Measurements from ENCODE around the gene HOPX.
"Not testable (repeated sequence)": the region's sequence is repeated elsewhere in the genome, so short reads cannot be mapped to it uniquely, and the experiment has no call there.

Gene HOPX

DNA sequence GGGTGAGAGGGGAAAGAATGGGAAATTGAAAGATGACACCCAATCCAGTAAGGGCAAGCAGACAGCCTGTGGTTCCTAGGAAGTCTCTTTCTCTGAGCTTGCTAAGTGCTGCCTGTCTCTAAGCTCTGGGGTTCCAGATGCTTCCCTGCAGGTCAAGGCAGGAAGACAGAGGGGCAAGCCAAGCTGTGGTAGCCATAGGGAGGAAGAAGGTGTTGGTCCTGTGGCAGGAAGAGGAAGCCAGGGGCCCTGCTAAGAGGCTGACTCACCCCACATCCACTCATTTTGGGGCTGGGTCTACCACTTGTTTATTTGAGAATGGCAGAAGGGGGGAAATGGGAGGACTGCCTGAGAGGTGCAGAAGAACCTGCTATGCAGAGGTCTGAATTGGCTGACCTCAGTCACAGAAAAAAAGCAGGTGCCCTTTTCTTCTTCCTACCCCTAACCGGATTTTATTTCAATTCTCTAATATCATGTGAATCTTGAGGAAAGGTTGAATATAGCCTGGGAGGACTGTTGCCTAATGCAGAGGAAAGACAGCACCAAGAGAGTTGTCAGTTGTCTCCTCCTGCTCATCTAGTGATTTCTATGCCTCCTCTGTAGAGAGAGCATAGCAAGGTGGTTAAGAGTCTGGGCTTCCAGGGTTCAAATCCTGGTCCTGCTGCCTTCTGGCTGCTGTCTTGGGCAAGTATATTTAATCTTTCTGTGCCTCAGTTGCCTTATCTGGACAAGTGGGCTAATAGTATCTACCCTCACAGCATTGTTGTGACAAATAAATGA is 27.4 kb downstream of the HOPX start:
- no peak for DNase-seq

DNA sequence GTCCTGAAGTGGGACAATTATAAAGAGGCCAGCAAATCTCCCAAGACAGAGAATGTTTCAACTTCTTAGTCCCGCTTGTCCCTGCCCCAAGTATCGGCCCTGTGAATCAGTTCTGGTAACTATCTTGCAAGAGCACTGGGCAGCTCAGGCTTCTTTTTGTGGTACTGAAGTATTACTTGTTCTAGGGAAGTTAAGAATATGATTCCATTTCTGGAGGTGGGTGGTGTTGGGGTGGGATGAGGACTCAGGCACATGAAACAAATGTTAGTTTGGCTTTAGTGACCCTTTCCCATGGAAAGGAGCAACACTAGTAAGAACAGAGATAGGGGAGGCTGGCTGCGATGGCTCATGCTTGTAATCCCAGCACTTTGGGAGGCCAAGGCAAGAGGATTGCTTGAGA is 28.9 kb downstream of the HOPX start:
- no peak for DNase-seq

DNA sequence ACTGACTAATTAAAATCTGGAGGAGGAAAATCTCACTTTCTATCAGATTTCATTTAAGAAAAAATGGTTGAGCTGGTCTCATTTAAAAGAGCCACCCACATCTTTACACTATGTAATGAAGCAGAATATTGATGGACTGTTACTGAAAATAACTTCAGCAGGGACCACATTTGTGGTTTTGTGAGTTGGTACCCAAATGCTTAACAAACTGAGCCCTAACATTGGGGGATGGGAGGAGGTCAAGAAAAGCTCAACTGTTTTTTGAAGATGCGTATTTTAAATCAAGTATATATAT is 30.1 kb downstream of the HOPX start:
- no peak for DNase-seq

DNA sequence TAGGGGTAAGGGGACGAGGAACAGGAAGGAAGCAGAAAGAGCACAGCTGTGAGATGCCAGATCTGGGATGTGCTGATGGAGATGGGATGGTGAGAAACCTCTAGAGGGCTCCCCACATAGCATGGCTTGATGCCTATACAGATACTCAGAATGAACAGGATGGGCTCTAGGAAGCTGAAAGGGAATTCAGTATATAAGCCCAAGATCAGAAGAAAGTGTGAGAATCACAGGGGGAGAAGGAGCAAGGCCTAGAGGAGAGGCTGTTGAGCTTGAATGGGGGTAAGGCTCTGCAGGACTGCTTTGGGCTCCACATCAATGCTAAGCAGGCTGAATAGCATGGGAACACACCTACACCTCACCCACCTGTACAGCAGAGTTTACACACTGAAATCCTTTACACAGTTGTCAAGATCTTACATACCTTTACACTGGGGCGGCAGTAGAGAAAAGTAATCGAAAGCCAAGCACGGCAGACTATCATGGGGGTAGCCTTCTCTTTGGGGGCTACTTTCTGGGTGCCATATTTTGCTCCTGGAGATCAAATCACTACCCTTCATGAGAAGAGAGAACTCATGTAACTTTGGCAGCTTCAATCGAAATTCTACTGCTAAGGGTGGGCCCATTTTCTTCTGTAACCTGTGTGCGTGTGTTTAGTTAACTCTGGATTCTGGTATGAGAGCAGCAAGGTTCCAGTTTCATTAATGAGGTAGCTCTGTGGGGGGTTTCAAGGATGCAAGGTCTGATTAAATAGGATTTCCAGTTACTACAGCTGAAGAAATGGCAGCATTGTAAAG is 30.6 kb downstream of the HOPX start:
- DNase-seq: no peak

DNA sequence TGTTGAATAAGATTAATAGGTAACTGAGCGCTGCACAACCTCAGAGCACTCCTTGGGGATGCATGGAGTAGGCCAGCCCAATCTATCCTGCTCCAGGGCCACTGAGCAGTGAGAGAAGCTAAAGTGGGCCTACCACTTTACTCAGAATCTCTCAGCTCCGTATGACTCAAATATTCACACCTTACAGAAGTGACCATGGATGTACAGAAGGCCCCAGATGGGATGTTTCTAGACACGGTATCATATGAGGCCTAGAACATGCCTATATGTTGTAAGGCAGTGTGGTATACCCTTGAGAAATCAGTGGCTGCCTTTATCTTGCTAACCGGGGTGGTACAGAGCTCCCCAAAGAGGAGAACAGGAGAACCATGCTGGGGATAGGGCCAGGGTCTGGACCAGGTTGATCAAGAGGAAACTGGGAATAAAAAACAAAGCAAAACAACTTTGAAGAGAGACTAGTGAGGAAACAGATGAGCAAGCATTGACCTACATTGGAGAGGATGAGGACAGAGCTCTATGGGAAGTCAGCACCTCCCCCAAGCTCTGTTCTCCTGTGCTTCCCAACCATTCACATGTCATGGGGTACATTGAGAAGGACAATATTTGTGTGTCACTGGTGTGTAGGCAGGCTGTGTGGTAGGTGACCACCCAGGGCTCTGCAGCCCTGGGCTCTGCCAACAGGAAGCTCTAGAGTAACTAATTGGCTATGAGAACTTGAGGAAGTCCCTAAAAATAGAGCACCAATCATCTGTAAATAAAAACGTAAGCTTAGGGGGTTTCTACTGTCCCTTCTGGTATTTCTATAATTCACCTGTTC is 31.4 kb downstream of the HOPX start:
- no peak for DNase-seq

DNA sequence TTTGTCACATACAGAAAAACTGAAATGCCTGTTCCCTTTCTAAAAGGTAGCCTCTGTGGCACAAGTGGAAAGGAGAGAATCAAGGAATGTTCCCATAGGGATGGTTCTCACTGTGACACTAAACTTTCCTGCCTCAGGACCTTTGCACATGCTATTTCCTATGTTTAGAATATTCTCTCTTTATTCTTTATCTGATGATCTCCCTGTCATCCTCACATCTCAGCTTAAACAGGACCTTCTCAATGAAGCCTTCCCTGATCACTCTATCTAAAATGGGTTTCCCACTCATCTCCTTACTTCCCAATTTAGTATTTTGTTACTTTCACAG is 32.3 kb downstream of the HOPX start:
- no peak for DNase-seq

DNA sequence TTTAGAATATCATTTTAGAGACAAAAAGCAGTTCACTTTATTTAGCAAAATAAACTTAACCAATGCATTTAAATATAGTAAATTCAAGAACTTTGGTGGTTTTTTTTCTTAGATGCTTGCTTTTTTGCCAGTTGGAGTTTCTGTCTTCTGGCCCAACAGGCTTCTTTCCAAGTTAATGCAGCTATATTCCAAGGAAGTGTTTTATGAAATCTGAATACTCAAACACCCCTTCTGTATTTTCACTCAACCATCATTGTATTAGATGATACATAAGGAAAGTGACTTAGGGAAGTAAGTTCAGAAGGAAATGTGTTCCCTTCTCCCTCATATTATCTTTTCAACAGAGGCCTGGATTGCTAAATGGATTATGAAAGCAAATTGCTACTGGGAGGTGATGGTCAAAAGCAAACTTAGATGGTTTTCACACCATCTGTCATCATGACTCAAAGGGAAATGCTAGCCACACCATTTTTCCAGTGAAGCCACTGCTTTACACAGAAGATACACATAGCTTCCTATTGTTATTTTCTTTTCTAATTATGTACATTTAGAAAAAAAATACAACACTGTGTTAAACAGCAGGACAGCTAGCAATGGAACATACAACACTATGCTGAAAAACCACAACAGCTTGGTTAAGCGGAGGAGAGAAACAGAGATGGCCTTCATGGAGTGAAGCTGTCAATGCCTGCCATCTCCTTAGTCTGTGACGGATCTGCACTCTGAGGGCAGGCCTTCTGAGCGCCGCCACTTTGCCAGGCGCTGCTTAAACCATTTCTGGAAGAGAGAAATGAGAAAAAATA is 32.9 kb downstream of the HOPX start:
- no peak for DNase-seq

DNA sequence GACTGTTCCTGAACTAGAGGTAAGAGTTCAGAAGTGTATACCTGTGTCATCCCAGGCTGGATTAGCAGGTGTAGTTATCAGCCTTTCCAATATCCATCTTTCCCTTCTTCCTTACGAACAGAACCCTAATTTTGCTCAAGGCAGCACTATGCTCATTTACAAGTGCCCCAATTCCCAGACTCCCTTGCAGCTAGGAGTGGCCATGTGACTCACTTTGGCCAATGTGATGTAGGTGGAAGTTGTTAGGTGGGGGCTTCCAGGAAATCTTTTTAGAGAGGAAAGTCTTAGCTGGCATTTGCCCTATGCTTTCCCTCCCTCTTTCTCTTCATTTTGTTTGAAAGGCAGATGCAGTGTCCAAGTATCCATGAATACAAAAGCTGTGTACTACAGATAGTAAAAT is 34.8 kb downstream of the HOPX start:
- DNase-seq: no peak

DNA sequence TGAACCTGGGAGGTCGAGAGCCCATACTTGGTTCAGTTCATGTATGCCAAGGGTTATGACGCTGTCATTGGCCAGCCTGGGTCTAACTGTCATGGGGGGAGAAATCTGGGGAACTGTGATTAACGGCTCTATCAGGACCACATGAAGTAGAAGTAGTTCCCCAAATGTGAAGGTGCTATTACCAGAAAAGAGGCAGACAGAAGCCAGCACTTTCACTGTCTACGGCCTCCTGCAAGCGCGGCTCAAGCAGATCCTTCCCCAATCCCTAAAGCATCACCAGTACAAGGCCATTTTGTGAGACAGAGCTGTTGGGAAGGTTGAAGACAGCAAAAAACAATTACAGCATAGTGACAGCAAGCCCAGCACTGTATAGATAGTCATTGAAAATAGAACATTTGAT is 37.5 kb downstream of the HOPX start:
- no peak for DNase-seq

DNA sequence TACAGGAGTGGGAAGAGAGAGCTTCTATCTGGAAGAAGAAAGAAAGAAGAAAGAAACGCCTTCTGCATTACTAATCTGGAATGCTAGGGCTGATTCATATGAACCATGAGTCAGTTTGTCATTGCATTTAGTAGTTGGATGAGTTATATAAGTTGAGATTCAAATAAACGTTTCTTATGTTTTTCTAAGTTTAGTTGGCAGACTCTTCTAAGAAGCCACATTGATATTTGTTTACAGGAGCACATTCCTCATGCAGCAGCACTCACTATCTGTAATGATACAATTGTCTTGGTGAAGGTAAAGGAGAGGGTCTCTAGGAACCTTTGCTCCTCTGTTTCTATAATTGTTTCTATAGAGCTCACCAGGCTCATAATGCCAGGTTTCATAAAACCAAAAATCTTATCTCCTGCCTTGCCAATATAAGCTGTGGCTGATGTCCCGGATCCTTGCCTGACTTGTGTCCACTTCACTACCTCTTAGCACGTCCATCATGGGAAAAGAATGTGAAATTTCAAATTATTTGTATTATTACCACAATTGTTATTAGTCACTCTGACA is 39.5 kb downstream of the HOPX start:
- no peak for DNase-seq

DNA sequence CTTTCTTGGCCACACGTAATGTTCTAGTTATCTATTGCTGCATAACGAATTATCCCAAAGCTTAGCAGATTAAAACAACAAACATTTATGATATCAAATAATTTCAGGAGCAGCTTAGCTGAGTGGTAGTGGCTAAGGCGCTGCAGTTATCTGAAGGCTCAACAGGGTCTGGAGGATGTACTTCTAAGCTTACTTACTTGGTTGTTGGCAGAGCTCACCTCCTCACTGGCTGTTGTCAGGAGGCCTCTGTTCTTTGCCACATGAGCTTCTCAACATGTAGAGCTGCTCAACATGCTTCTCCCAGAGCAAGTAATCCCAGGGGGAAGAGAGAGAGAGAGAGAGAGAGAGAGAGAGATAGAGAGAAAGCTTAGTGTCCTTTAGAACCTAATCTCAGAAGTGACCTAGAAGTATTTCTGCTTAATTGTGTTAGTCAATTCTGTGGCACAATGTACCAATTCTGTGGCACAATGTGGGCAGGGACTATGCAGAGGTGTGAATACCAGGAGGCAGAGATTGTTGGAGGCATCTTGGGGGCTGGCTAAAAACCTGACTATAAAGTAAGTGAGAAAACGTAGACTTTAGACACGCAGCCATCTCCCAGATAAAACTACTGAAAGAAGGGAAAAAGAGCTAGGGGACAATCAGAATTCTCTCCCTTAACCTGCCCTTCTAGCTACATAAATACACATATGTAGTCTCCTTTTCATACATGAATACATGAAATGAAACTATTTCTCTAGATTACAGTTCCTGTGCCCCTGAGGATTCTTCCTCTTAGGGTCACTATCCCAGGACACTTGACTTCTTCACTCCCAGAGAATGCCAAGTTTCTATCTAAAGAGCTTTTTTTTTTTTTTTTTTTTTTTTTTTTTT is 40.2 kb downstream of the HOPX start:
- DNase-seq: no peak

DNA sequence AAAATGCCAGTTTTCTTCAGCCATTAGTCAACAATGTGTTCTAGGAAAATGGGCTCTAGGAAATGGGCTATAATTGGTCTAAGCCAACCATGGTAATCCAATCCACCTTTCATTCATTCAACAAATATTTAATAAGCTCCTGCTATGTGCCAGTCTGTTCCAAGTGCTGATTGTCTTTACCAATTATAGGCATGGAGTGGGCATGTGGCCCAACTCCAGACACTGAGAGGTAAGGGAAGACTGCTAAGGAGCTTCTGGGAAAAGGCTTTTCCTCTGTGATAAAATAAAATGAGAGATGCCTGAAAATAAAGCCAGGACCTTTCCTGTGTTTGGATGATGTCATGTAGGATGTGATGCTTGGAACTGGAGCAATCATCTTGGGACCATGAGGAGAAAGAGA is 43.3 kb downstream of the HOPX start:
- no peak for DNase-seq

DNA sequence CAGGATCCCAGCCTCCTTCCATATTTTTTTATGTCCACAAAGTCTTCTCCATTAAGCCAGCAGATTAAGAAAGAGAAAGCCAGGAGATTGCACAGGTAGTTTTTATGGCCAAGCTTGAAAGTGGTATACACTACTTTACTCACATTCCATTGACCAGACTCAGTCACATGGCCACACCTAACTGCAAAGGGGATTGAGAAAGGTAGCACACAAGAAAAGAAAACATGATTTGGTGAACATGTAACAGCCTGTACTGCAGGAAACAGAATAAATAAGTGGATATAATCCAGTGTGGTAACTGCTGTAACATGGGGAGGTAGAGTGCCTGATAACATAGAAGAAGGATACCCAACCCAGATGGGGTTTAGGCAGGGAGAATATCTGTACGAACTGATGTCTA is 43.9 kb downstream of the HOPX start:
- no peak for DNase-seq

DNA sequence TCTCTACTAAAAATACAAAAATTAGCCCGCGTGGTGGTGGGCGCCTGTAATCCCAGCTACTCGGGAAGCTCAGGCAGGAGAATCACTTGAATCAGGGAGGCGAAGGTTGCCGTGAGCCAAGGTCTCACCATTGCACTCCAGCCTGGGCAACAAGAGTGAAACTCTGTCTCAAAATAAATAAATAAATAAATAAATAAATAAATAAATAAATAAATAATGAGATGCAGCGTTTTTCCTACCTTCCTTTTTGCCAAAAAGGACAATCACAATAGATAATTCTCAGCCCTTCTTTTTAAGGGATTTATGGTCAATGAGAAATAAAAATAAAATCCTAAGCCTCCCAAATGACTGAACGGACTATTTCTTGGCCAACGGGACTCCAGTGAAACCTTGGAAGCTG is 46.1 kb downstream of the HOPX start:
- not testable (repeated sequence) for DNase-seq

DNA sequence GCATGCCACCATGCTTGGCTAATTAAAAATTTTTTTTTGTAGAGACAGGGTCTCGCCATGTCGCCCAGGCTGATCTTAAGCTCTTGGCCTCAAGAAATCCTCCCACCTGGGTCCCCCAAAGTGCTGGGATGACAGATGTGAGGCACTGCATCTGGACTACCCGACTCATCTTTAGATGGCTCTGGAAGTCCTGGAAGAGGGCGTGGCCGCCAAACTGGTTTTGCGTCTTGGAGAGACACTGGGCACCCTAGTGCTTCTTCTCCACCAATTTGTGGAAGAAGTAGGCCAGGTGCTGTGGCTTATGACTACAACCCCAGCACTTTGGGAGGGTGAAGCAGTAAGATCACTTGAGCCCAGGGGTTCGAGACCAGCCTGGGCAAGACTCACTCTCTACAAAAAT is 47.6 kb downstream of the HOPX start:
- DNase-seq: no peak

DNA sequence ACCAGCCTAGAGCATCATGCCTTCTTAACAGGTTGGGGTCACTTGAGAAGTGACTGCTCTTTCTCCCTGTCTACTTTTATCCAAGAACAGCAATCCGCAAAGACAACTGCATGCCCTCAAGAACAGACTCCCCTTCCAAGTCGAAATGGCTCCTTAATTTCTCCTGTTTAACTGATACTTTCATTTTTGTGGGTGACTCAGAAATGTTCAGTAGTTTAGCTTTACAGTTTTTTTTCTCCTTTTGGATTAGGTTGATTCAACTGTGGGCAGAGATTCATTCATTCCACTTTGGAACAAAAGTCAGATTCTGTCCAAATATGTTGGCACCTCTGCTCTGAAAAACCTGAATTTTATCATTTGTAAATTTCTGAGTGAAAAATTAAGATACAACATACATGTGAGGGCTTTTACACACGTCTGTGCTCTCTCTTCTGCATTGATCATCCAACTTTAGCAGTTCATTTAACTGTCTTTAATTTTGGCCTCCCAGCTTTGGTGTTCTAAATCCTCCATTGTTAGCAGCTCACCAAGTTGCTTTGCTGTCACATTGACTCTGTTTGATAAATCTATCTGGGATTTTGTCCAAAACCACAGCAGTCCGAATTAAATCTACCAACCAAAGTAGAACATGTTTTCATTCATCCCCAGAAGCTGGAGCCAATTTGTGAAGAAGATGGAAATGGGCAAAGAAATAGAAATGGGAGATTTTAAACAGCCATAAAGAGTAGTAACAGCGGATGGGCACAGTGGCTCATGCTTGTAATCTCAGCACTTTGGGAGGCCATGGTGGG is 50.0 kb downstream of the HOPX start:
- DNase-seq: no peak

DNA sequence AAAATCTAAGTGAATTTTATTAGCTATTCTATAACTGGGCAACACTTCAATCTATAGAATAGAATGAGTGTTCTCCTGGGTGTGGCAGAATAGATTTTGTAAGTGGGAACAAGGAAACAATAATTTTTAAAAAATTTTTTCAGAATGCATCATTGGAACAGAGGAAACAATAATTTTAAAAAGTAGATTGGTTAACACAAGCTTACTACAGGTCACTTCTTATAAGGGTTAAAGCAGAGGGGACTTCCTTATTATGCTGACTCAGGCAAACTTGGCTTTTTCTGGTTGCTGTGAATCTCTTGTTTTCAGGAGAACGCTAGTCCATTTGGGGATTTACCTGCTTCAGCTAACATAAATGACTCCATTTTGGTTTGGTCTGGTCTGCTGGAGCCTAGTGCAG is 52.5 kb downstream of the HOPX start:
- no peak for DNase-seq

DNA sequence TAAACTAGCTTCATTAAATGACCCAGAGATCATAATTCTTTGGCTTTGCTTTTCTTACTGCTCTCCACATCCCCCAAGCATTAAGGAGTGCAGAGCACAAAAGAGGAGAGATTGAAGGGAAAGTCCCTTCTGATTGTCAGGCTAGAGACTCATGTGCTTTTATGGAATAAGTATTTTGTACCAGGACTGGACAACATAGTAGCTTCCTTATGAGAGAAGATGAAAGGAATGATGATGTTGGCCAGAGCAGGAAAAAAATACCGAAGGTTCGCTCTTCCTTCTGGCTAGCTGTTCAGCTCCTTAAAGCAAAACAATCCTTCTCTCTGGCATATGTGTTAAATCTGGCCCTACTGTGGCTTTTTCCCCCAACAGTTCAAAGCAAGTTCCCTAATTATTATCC is 53.1 kb downstream of the HOPX start:
- no peak for DNase-seq

DNA sequence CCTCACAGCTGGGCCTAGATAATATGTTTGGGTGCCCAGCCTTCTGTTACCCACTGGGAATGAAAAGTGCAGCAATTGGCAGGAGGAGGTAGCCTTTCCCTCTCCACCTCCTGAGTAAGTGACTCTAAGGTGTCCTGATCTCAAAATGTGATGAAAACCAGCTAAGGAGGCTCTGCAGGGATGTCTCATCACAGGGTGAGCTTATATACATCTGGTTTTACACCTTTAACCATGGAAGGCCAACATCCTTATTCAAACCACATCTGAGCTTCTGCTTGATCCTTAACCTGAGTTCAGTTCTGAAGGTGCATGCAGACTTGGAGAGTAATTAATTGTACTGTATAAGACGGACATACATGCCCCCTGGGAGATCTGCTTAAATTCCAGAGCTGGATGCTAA is 53.7 kb downstream of the HOPX start:
- DNase-seq: no peak

DNA sequence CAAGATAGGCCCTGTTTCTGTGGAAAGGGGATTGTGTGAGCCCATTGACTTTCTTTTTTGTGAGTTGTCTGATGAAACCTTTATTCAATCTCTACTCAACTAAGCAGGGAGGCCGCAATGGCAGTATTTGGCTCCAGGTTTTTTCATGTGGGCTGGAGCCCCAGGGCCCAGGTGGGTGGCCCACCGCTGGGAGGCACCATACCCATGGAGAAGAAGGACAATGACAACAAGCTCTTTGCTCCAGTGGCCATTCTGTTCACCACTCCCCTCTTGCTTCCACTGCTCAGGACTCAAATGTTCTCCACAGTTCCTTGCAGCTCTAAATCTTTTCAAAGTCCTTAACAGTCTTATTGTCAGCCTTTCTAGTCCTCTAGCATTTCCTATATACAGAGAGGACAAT is 54.1 kb downstream of the HOPX start:
- no peak for DNase-seq

DNA sequence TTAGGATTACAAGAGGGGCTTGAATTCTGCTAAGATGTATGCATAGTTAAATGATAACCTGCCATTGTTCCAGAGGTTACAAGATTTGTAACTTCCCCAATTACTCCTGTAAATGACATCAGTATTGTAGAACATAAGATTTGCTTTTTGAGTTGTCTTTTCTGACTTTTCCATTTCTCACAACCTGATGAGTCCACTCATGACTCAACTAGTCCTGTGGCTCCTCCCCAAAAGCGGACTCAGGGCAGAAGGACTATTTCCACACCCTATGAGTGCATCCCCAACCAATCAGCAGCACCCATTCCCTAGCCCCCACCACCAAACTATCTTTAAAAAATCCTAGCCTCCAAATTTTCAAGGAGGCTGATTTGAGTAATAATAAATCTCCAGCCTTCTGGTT is 54.7 kb downstream of the HOPX start:
- no peak for DNase-seq

All from left hindlimb (tissue), 1 donor.